Pericardium fibroblast (primary cell): ENCODE measurements around the gene TUBB8. TPM values are rescaled to one million over a fixed set of nuclear protein-coding genes. Genes with fewer than 3 reads are reported as not detected.

Experiments used
- total RNA-seq: library from RNA; depleted of rRNA; stranded (reverse); fragments of >200 nt; gene quantifications from 2 replicates; pipeline ENCODE4 v1.2.3, GENCODE V29; 2015

TUBB8 gene
- not detected in 2 replicates for total RNA-seq

GRCh38 chr10:48996-49395 is at the start of gene TUBB8:
TSS of gene TUBB8 (minus strand) at chr10:49296. CDS start at chr10:49238, 58 bp downstream.

Other genes with a start within 250 kb of the TUBB8 start
- gene ZMYND11, start 86.2 kb upstream of the TUBB8 start, total RNA-seq = 30.7 and 33.5 TPM in 2 replicates